HuH-7.5 (cell line): Measurements from ENCODE around the gene CFAP100.

Experiments used
- DNase-seq: peaks from one replicate; pipeline ENCODE4 v3.0.0; 2011; ENCODE audit warnings: low spot score

Gene CFAP100

DNA sequence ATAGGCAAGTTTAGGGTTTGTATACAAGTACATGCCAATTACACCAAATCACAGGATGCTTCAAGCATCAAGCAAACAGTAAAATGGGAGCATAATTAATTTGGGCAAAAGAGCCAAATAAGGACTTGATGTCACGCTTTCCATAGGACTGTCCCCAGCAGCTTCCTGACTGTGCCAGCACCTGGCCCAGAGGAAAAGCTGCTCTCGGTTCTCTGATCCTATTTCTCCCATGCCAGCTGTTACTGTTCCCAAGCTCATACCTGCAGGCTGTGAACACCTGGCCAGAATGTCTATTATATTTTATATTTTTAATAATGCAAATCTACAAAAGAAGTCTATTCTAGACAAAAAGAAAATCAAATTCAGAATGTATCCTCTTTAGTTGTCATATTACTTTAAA is 68.8 kb downstream of the CFAP100 start:
- DNase-seq: no peak

DNA sequence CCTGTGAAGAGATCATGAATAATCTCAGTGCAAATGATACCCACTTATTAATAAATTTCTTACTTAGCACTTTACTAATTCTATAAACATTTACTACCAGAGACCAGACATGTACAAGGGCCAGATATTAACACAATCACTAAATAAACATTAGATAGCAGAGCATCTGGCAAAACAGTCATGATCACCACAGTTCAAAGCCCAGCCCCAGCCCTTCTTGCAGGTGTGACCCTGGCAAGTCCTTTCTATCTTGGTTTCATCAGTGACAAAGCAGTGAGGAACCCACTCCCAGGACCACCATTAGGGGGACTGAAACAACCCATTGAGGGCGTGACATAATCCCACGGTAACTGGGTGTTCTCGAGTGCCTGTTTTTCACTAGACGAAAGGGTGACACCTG is 69.4 kb downstream of the CFAP100 start:
- DNase-seq: no peak

DNA sequence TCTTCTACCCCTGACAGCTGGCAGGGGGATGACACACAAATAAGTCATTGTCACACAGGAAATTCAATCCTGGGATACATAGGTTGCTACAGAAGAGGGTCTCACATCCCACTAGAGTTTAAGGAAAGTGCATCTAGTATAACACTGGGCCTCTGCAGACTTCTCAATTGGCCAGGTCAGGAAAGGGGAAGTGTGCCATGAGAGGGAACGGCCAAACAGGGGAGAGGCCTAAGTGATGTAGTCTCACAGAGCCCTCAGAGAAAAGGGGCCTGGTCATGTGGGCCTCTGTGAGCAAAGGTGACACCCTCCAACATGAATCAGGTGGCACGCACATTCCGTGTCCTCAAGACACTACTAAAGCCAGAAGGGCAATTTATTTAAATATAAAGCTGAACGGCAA is 69.8 kb downstream of the CFAP100 start:
- DNase-seq: no peak

DNA sequence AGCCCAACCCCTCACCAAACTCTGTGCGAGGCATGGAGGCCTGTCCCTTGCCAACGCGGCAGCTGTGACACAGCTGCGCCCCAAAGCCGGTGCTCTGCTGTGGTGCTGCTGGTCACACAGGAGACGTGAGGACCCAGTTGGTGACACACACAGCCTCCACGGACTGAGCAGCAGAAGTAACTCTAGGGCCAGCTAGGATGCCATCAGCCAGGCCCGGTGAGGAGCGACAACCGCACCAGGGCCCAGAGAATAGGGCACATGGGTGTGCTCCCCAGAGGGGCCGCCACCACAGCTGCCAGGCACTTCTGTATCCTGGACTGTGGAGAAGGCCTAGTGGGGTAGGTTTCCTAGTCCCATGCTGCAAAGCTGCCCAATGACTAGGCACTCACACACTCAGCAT is 70.3 kb downstream of the CFAP100 start:
- no peak for DNase-seq

DNA sequence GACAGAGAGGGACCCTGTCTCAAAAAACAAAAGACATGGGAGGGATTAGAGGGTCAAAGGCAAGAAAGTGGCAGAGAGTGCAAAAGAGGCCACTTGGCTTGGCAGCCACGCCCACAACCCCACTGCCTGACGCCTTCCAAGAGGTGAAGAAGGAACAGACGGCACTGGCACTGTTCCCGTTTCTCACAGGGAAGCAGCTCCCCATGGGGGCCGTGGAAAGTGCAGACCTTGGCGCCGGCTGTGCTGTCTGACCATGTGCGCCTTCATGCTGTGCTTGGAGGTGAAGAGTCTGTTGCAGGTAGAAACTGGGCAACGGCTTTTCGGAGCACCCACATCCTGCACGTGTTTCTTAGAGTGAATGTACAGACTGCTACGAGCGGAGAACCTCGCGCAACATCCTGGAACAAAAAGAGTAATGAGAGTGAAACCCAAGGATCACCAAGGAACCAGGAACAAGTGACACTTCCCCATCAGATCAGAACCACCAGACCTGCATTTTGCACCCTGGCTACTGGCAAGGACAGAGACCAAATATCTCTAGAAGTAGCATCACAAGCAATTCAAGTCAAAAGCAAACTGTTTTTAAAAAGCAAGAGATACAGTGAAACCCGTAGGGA is 71.3 kb downstream of the CFAP100 start:
- DNase-seq: no peak

DNA sequence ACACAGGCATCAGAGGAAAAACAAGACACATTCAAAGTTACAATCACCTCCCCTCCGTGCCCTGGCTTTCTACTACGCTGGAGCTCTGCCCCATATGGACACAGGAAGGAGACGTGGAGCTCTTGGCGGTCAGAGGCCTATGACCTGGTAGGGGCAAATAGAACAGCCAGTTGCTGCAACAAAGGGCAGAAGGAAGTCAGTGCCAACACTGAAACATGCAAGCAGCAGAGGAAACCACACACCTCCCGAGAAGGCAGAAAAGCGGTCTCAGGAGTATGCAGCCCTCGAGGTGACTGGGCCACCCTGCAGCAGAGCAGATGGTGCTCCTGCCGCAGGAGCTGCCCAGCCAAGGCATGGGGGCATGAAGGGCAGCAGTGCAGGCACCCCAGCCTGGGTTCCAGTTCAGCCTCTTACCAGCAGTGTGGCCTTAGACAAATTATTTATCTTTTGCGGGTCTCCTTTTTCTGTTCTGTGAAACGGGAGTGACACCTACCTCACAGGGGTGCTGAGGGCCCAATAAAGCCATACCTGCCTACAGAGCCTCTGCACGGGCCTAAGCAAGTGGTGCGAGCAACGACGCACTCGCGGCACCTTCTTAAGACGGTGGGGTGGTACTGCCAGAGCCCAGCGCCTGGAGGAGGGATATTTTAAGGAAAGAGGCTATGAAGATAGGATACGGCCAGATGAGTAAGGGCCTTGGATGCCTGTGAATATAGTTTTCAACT is 72.3 kb downstream of the CFAP100 start:
- DNase-seq: no peak

DNA sequence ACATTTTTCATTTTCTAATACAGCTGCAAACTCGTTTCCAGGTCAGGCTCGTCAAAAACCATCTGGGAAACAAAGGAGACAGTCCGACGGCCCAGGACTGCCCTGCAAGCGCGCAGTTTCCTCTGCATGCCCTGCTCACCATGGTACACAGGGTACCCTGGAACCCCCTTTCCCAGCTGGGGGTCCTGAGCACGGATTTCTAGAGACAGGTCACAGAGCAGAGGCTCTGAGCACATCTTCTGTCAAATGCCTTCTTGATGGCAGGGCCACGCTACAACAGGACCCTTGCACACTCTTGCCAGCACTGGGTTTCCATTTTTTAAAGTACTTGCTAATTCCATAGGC is 72.9 kb downstream of the CFAP100 start:
- DNase-seq: no peak

DNA sequence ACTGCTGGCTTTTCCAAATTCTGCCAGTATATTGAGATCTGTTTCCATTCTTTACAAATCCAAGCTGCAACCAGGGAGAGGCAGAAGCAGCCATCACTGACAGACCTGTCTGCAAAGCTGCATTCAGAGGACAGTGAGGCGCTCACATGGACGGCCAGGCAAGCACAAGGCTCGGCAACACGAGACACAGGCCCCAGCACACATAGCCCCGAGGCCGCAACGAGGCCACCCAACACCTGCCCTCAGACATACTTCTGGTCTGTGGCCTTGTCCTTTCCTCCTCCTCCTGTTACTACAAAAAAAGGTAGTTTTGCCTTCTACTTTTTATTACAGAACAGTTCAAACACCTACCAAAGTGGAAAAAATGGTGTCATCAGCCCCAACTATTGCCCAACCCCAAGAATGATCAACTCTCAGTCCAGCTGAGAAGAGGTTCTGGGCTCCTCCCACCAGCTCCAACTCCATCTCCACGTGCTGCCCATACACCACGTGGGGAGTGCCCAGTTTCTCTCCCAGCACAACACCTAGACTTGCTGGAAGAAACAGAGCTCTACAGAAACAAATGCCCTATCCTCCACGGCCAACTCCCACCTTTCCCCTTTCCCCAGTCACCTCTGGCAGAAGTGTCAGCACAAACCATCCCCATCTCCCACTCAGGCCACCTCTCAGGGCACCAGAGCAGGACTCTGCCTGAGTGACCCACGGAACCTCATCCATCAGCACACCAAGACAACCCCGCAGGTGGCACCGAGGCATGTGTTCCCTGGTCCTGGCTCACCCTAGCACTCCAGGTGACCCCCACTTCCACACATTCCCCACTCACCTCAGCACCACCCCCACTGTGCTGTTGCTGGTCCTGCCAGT is 73.6 kb downstream of the CFAP100 start:
- no peak for DNase-seq

DNA sequence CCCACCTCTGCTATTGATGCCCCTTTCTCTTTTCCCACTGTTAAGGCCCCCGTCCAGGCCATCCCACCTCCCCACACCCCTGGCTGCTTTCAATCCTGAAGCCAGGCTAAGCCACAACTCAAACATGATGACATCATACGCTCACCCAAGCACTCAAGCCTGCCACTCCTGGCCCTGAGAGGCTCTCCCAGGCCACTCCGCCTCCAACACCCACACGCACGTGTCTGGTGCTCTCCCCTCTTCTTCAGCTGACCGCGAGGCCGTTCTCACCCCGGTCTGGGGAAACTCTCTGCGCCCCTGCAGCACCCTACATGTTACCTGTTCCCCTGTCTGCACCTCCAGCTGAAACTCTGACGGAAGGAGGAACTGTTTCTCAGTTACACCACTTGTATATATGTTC is 74.8 kb downstream of the CFAP100 start:
- no peak for DNase-seq

DNA sequence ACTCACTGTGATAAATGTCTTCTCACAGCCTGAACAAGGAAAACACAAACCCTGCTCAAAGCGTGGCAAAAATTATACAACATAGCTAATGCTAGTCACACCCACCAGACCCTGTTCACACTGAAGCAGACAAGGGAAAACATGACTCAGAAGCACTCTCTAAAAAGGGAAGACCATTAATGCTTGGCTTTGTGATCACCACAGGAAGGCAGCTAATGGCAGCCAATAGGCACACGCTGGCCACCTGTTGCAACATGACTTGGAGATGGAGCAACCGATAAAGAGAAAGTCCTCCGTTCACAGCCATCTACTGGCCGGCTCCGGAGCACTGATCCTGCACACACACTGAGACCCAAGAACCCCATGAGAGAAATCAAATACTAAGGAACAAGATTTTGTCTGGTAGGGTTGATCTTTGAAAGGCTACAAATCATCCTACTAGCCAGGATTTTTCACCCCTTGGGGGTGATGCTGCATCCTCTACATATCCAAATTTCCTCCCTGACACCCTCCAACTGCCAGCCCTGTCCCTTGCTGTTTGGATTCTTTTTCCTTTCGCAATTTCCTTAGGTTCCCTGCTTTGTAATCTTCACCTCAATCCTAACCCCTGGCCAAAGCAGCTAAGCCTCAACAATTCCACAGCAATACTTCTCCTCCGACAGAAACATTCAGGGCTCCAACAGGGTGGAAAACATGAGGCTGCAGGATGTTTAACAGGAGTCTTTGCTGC is 77.7 kb downstream of the CFAP100 start:
- DNase-seq: peak; percentile 93

DNA sequence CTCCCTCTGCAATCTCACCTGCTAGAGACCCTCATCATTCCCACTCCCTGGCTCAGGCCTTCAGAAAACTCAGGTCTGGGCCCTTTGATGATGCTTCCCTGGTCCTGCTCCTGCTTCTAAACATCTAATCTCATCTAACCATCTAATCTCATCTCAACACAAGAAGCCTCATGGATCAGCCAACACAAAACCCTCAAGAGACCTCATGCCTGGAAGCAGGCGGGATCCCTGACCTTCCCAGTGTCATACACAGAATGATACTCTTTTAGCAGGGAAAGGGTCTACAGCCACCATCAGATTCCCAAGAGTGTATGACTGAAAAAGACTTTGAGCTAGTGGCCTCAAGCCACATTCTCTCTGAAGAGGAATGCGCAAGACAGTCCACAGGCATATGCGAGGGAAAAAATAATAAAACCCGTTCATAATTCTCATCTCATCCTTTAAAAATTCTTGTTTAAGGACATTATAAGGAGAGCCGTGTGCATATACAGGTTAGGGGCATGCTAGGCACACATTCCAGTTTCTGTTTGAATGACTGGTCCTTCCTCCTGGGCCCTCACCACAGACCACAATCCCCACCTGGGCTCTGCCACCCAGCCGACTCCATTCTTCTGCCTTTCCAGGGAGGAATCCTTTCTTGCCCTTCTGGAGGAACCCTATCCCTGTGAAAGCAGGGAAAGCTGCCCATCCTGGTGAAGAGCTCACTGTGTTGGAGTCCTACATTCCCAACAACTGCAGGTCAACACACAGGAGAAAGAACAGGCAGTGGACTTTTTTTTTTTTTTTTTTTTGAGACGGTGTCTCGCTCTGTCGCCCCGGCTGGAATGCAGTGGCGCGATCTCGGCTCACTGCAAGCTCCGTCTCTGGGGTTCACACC is 78.8 kb downstream of the CFAP100 start:
- no peak for DNase-seq

DNA sequence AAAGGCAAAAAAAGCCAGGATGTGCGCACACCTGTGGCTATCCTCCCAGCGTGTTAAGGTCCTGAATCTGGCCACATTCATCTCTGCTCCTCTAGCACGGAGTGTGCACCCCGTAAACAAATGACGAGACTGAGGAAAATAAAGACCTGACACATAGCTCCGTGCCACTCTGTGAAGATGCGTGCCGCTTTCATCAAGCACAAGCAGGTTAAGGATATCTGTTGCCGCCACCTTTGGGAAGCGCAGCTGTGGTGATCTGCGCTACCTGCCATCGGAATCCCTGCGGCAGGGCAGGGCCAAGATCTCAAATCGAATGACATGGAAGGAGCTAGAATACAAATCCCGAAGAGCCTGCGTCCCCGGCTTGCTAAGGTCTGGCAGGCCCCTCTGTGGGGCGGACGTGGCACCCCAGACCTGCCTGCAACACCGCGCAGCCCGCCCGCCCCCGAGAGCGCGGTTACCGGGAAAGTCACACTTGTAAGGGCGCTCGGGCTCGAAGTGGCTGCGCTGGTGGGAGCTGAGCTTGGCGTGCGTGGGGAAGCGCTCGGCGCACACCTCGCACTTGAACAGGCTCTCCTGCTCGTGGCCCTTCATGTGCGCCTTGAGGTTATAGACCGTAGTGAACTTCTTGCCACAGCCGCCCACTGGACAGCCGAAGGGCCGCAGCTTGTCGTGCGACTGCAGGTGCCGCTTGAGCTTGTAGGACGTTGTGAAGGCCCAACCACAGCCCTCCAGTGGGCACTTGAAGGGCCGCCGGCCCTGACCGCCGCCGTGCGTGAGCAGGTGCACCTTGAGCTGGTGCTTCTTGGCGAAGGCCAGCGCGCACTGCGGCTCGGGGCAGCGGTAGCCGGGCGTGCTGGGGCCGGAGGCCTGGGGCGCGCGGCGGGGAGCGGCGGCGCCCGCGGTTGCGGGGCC is 80.0 kb downstream of the CFAP100 start:
- peak; percentile 54 for DNase-seq

DNA sequence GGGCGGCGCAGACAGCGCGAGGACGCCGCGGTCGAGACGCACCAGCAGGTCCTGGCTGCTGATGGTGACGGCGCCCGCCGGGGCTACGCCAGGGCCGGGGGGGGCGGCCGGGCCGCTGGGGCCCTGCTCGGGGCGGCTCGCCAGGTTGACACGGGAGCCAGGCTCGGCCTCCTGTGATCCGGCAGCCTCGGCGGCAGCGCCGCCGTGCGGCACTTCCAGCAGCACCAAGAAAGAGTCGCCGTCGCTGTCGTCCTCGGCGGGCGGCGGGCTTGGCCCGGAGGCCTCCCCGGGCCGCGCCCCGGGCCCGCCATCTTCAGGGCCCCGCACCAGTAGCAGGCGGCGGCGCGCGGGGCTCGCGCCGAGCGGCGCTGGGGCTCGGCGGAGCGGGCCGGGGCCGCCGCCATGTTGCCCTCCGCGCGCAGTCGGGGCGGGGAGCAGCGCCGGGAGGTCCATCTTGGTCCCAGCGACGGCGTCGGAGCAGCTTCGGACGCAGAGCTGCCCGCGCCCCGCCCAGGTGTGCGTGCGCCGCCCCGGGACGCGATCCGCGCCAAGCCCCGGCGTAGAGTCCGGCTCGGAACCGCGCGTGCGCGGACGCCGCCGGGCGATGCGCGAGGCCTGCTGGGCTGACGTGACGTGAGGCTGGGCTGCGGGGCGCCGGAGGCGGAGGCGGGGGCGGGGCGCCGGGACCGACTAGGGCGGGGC is 80.9 kb downstream of the CFAP100 start, which contains the start of gene ZXDC:
TSS of gene ZXDC (minus strand) at position 479 of the 702 bp plus-strand sequence. CDS start at position 453, 26 bp downstream.
- peak; percentile 100 for DNase-seq

DNA sequence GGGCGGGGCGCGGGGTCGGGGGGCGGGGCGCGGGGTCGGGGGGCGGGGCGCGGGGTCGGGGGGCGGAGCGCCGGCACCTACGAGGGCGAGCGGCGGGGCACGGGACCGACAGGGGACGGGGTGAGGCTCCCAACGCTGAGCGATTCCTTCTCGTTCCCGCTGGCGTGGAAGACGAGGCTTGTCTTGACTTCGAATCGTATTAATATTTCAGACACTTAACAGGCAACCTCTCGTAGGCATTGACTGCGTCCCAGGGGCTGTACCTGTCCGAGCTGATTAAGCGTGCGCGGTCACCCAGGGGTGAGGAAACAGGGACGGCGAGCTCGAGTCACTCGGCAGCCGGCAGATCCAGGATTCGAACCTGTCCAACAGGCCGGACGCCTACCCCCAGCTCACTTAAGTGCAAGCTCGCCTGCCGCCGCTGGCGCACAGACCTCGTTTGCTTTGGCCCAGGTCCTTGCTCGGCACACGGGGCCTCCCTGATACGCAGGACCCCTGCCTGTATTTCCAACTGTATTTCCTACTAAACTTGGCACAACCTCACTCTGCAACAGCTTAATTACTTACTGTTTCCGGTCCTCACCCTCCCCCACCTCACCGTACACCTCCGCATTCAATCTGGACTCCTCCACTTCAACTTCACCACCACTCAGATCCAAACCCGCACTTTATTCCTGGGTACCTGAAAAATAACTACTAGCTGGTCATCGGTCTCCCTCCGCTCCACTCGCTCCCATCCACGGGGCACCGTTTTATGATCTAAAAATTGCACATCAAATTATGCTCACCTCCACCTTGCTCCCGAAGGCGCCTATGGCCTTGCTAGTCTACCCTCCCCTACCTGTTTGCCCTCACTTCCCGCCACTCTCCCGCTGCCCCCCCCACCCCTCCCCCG is 81.7 kb downstream of the CFAP100 start:
- peak; percentile 94 for DNase-seq

DNA sequence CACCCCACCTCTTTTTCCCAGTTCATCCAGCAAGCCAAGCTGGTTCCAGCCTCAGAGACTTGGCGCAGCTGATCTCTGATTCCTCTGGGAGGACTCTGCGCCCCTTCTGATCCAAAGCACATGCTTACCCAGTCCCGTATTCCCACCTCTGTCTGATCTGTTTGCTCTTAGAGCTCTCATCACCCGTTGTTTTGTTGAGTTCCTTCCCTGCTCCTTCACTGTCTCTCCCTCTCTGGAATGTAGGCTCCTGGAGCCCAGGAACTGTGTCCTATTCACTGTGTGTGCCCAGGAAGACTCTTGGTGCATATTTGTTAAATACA is 82.3 kb downstream of the CFAP100 start:
- peak; percentile 48 for DNase-seq

DNA sequence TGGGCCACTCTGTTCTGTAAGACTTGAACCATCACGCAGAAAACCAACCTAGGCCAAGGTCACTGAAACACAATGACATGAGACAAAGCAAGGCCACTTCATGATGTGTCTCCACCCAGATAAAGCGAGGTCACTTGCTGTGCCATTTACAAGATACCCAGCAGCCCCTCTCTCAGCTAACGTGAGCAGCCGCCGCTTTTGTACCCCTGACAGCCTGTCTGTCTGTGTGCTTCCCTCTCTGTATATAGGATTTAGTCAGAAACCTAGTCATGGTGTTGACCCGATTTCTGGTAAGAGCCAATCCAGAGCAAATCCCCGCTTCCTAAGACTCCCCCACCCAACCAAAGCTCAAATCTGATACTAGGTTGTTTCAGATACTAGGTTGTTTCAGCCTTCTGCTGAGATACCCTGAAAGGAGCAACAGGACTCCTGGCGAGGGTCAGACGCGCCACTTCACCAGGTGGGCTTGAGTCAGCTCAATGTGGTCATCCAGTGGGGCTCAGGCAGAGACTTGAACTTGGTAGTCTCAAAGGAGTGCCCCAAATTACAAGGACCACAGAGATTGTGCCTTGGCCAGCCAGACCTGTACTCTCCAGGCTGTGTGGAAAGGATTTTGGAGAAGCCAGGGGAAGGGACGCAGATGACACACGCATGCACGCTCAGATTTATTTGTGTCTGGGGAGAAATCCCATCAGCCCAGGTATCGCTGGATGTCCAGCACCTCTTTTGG is 84.0 kb downstream of the CFAP100 start:
- DNase-seq: no peak

DNA sequence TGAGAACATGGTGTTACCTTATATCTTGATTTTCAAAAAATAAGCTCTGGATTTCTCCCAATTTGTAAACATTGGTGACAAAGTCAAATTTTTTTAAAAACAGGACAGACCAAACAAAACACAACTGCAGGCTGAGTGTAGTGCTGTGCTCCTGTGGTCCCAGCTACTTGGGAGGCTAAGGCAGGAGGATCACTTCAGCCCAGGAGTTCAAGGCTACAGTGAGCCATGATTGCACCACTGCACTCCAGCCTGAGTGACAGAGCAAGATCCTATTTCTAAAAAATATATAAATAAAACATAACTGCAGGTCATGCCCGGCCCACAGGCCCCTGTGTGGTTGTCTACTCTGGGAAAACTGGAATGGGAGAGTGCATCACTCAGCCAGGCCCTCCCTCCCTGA is 84.9 kb downstream of the CFAP100 start:
- no peak for DNase-seq

DNA sequence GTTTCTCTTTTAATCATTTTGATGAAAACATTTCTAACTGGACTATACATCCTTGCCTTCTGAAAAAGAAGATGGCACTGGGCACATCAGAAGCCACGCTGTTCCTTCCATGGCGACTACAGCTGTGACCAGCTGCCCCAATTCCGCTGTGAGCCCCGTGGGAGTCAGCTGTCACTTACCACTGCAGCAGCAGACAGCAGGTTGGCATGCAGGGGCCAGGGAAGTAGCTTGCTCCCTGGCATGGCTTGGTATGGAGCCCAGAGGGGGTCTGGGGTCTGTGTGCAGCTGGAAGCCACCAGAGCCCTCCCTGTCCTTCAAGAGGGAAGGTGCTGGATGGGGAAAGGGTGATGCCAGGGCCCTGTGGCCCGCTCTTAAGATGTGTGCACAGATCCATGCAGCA is 85.5 kb downstream of the CFAP100 start:
- no peak for DNase-seq
